Neural crest cell (in vitro differentiated cells): Measurements from ENCODE around the gene ADGRL4. TPM values are rescaled to one million over a fixed set of nuclear protein-coding genes. Genes with fewer than 3 reads are reported as not detected.
"Not testable (repeated sequence)": the region's sequence is repeated elsewhere in the genome, so short reads cannot be mapped to it uniquely, and the experiment has no call there.

Experiments
- DNase-seq: peaks from one replicate; pipeline ENCODE4 v3.0.0; 2021; ENCODE audit warnings: low read depth, mixed read lengths, low spot score
- H3K27ac Mint-ChIP-seq: one replicate; pipeline ENCODE4 v1.8.0; 2021; ENCODE audit warnings: mild to moderate bottlenecking, mixed read lengths; ENCODE audit not compliant: unreplicated experiment
- H3K27me3 Mint-ChIP-seq: 2 replicates; pipeline ENCODE4 v1.8.0; 2021; ENCODE audit warnings: low read depth, mild to moderate bottlenecking, mixed read lengths
- H3K36me3 Mint-ChIP-seq: 2 replicates; pipeline ENCODE4 v1.8.0; 2021; ENCODE audit warnings: low read depth, mild to moderate bottlenecking, mixed read lengths
- H3K4me1 Mint-ChIP-seq: 2 replicates; pipeline ENCODE4 v1.8.0; 2021; ENCODE audit warnings: mixed read lengths
- H3K4me3 Mint-ChIP-seq: one replicate; pipeline ENCODE4 v1.8.0; 2021; ENCODE audit warnings: mild to moderate bottlenecking, mixed read lengths
- H3K9me3 Mint-ChIP-seq: 2 replicates; pipeline ENCODE4 v1.8.0; 2021; ENCODE audit warnings: mixed read lengths
- total RNA-seq: library from RNA; stranded (reverse); gene quantifications from 2 replicates; pipeline ENCODE4 v1.2.1, GENCODE V29; 2021
- TF ChIP-seq, protein P1 (sequence below): fragments of 200-600 bp; sonication (generic); conservative IDR thresholded peaks from 2 replicates; pipeline ENCODE4 v1.5.0; 2021; ENCODE audit warnings: antibody characterized with exemption, mild to moderate bottlenecking

The ADGRL4 gene
- total RNA-seq, 1 donor from 2014 or later: 0.98 TPM

DNA sequence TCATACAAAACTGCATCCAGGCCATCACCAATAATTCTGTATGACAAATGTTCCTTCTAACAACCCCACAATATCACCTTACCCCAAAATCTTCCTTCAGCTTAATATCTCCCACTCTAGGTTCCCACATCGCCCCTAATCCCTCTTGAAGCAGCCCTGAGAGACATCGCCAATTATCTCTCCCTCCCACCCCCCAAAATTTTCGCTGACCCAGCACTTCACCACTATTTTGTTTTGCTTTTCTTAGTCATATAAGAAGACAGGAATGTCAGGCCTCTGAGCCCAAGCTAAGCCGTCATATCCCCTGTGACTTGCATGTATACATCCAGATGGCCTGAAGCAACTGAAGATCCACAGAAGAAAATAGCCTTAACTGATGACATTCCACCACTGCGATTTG is 126.3 kb downstream of the ADGRL4 start:
- peaks cover 6% of the 10 kb centered on the region for H3K4me1 Mint-ChIP-seq
- DNase-seq: no peak
- H3K4me3 Mint-ChIP-seq: no peak overlapping the region
- TF ChIP-seq, protein P1, sequence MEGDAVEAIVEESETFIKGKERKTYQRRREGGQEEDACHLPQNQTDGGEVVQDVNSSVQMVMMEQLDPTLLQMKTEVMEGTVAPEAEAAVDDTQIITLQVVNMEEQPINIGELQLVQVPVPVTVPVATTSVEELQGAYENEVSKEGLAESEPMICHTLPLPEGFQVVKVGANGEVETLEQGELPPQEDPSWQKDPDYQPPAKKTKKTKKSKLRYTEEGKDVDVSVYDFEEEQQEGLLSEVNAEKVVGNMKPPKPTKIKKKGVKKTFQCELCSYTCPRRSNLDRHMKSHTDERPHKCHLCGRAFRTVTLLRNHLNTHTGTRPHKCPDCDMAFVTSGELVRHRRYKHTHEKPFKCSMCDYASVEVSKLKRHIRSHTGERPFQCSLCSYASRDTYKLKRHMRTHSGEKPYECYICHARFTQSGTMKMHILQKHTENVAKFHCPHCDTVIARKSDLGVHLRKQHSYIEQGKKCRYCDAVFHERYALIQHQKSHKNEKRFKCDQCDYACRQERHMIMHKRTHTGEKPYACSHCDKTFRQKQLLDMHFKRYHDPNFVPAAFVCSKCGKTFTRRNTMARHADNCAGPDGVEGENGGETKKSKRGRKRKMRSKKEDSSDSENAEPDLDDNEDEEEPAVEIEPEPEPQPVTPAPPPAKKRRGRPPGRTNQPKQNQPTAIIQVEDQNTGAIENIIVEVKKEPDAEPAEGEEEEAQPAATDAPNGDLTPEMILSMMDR: no peak
- H3K27ac Mint-ChIP-seq: no peak overlapping the region
- no peaks in the 10 kb centered on the region for H3K9me3 Mint-ChIP-seq
- no peaks in the 10 kb centered on the region for H3K36me3 Mint-ChIP-seq
- H3K27me3 Mint-ChIP-seq: no peaks in the 10 kb centered on the region

DNA sequence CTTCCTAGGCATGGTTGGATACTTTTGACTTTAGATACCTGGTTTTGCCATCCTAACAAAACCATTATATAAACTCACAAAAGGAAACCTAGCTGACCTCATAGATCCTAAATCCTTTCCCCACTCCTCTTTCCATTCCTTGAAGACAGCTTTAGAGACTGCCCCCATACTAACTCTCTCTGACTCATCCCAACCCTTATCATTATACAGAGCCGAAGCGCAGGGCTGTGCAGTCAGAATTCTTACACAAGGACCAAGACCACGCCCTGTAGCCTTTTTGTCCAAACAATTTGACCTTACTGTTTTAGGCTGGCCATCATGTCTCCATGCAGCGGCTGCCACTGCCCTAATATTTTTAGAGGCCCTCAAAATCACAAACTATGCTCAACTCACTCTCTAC is 130.5 kb downstream of the ADGRL4 start:
- not testable (repeated sequence) for H3K36me3 Mint-ChIP-seq, H3K27me3 Mint-ChIP-seq, DNase-seq, H3K9me3 Mint-ChIP-seq, H3K27ac Mint-ChIP-seq, H3K4me3 Mint-ChIP-seq, H3K4me1 Mint-ChIP-seq

DNA sequence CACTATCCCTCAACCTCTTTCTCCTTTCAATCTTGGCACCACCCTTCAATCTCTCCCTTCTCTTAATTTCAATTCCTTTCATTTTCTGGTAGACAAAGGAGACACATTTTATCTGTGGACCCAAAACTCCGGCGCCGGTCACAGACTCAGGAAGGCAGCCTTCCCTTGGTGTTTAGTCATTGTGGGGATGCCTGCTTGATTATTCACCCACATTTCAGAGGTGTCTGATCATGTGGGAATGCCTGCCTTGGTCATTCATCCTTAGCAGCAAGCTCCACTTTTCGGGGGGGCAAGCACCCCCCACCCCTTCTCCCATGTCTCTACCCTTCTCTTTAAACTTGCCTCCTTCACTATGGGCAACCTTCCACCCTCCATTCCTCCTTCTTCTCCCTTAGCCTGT is 133.7 kb downstream of the ADGRL4 start:
- not testable (repeated sequence) for H3K27ac Mint-ChIP-seq, H3K4me1 Mint-ChIP-seq, H3K4me3 Mint-ChIP-seq, H3K27me3 Mint-ChIP-seq, DNase-seq, H3K9me3 Mint-ChIP-seq, H3K36me3 Mint-ChIP-seq

- TF ChIP-seq, protein P1: no peak
- Mint-ChIP-seq H3K4me3 (no peak overlapping the region), H3K36me3 (no peaks in the 10 kb centered on the region), H3K27ac (no peak overlapping the region), H3K27me3 (no peaks in the 10 kb centered on the region), H3K9me3 (peaks cover 4% of the 10 kb centered on the region), H3K4me1 (no peaks in the 10 kb centered on the region)
- DNase-seq: no peak
Observed at GRCh38 chr1:78871249-78871648, 135.3 kb downstream of the ADGRL4 start.

DNA sequence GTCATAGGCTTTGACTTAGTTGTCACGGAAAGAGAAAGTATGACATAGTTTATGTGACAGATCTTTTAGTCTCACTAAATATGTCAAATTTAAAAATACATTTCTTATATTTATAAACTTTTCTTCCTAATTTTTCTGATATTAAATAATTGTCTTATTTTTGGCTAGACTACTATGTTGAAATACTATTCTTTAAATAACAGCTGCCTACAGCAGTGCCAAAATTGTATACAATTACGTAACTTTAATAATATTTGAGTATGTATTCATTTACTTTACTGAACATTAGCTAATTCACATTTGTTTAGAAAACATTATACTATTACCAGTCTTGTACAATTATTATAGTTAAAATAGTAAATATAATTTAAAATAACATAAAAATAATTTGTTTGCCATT is 137.4 kb downstream of the ADGRL4 start:
- H3K27ac Mint-ChIP-seq: no peak overlapping the region
- TF ChIP-seq, protein P1: no peak
- H3K9me3 Mint-ChIP-seq: peaks cover 4% of the 10 kb centered on the region
- DNase-seq: no peak
- no peaks in the 10 kb centered on the region for H3K36me3 Mint-ChIP-seq
- H3K4me1 Mint-ChIP-seq: no peaks in the 10 kb centered on the region
- no peaks in the 10 kb centered on the region for H3K27me3 Mint-ChIP-seq
- H3K4me3 Mint-ChIP-seq: no peak overlapping the region

DNA sequence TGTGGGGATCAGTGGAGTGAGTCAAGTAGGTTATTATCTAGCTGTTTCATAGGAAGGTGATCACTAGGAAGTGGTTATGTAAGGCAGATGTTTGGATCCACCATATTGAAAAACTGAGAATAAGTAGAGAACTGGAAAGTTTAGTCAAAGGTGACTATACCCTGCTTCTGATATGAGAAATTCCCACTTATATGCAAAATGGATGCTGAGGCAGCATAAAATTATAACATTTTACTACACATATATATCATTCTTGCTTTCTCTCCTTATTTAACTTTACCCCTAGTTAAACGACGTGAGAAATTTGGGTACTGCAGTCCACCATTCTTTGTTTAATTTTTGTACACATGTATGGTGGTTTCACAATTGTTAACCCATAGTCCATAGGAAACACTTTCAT is 142.4 kb downstream of the ADGRL4 start:
- no peak overlapping the region for H3K27ac Mint-ChIP-seq
- no peaks in the 10 kb centered on the region for H3K4me1 Mint-ChIP-seq

More for the DNA sequence above, 142.4 kb downstream of the ADGRL4 start:
- H3K27me3 Mint-ChIP-seq: no peaks in the 10 kb centered on the region
- DNase-seq: no peak
- no peaks in the 10 kb centered on the region for H3K36me3 Mint-ChIP-seq
- TF ChIP-seq, protein P1: no peak
- peaks cover 5% of the 10 kb centered on the region for H3K9me3 Mint-ChIP-seq
- no peak overlapping the region for H3K4me3 Mint-ChIP-seq
